A673 (cell line): Measurements from ENCODE around the gene RTN4RL1. TPM values are rescaled to one million over a fixed set of nuclear protein-coding genes. Genes with fewer than 3 reads are reported as not detected.

Source experiments
- BruUV-seq: library from RNA; stranded (reverse); fragments of 400-500 nt; replicated peaks from 2 replicates; lab custom pipeline; 2021; lab: Mats Ljungman, UMichigan
- CTCF ChIA-PET: fragments of 300-600 bp; sonication (Branson Sonifier 250); formaldehyde crosslinking; loops from one replicate; lab custom pipeline; 2022; ENCODE audit warnings: antibody characterized with exemption; lab: Charles Lee
- POLR2A ChIA-PET: fragments of 300-600 bp; sonication (Branson Sonifier 250); formaldehyde crosslinking; loops from one replicate; lab custom pipeline; 2022; ENCODE audit warnings: antibody characterized with exemption; ENCODE audit not compliant: low non-redundant PET; lab: Charles Lee
- DNase-seq: peaks from one replicate; pipeline ENCODE4 v3.0.0-alpha.2; 2015; ENCODE audit warnings: low spot score
- H3K27ac ChIP-seq: fragments of 200-600 bp; sonication (generic); 2 replicates; pipeline ENCODE4 v1.5.1; 2016; ENCODE audit warnings: mixed run types, low read depth, mild to moderate bottlenecking, mixed read lengths, antibody characterized with exemption, low read length; ENCODE audit not compliant: poor library complexity, severe bottlenecking
- H3K27me3 ChIP-seq: fragments of 200-600 bp; sonication (generic); replicated peaks from 2 replicates; pipeline ENCODE4 v1.6.1; 2017; ENCODE audit warnings: mixed run types, low read depth, mild to moderate bottlenecking, mixed read lengths, antibody characterized with exemption, low read length; ENCODE audit not compliant: insufficient read depth, poor library complexity
- H3K36me3 ChIP-seq: fragments of 200-600 bp; sonication (generic); 2 replicates; pipeline ENCODE4 v1.6.1; 2016; ENCODE audit warnings: mixed run types, mild to moderate bottlenecking, mixed read lengths, antibody characterized with exemption, low read length; ENCODE audit not compliant: insufficient read depth, poor library complexity, severe bottlenecking
- H3K4me1 ChIP-seq: fragments of 200-600 bp; sonication (generic); 2 replicates; pipeline ENCODE4 v1.6.1; 2017; ENCODE audit warnings: mixed run types, mild to moderate bottlenecking, mixed read lengths, antibody characterized with exemption, low read length; ENCODE audit not compliant: insufficient read depth, poor library complexity, severe bottlenecking
- H3K4me3 ChIP-seq: fragments of 200-600 bp; sonication (generic); 2 replicates; pipeline ENCODE4 v1.5.1; 2016; ENCODE audit warnings: low read depth, mixed run types, mild to moderate bottlenecking, mixed read lengths, low read length; ENCODE audit not compliant: poor library complexity, severe bottlenecking
- H3K9me3 ChIP-seq: fragments of 200-600 bp; sonication (generic); 2 replicates; pipeline ENCODE4 v1.6.1; 2016; ENCODE audit warnings: mixed run types, low read depth, mild to moderate bottlenecking, mixed read lengths, antibody characterized with exemption, low read length; ENCODE audit not compliant: poor library complexity, severe bottlenecking
- CTCF ChIP-seq: fragments of 300-800, 200-600 bp; sonication (generic); conservative IDR thresholded peaks from 2 replicates; pipeline ENCODE4 v1.5.1; 2017; ENCODE audit warnings: low read depth, mild to moderate bottlenecking, antibody characterized with exemption, low read length, moderate library complexity, mixed read lengths
- EZH2 ChIP-seq: fragments of 200-600 bp; sonication (generic); IDR thresholded peaks from 2 replicates; pipeline ENCODE4 v1.6.1; 2017; ENCODE audit warnings: borderline replicate concordance, low read depth, mild to moderate bottlenecking, mixed read lengths, antibody characterized with exemption, low read length; ENCODE audit not compliant: poor library complexity, severe bottlenecking
- intact Hi-C: fragments of 100-400 bp; cut with micrococcal nuclease; formaldehyde crosslinking; loops from one replicate; pipeline ENCODE4 v1.10.0; 2022; ENCODE audit not compliant: unreplicated experiment
- total RNA-seq: library from RNA; stranded (reverse); gene quantifications from 2 replicates; pipeline ENCODE4 v1.2.3, GENCODE V29; 2021

Gene RTN4RL1
- total RNA-seq, 1 experiment from 2014 or later, result 0.80 TPM

DNA sequence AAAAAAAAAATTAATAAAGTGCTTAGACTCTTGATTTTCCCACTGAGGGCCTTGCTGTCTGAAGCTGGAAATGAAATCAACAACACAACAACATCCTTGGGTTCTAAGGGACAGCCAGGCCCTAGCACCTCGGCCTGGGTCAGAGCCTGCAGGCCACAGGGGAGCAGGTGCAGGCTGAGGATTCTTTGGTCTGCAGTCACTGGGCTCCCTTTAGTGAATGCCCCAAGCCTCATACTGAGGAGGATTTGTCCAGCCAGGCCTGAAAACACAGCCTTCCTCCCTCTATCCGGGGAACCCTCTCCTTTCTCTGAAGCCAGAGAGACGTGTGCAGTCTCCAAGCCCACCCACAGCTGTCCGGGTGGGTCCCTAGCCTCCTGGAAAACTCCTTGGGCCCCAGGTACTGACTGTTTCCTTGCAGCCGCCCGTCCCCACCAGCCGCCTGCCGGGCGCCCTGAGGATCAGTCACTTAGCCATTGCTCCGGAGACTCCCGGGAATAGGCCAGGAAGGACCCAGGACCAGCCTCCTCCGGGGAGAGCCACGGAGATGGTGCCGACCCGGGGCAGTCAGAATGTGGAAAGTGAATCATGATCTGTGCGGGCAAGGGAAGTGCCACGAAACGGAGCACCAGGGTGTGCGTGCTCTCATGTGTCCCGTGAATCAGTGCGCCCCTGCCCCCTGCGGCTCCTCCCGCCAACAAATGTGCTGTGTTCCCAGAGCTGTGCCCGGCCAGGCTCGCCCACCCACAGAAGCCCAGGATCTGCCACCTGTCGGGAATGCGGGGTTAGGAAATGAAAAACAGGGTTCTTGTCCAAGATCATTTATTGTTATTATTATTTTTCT, 91.0 kb downstream of the RTN4RL1 start:
- intact Hi-C loops, result no loop called here

DNA sequence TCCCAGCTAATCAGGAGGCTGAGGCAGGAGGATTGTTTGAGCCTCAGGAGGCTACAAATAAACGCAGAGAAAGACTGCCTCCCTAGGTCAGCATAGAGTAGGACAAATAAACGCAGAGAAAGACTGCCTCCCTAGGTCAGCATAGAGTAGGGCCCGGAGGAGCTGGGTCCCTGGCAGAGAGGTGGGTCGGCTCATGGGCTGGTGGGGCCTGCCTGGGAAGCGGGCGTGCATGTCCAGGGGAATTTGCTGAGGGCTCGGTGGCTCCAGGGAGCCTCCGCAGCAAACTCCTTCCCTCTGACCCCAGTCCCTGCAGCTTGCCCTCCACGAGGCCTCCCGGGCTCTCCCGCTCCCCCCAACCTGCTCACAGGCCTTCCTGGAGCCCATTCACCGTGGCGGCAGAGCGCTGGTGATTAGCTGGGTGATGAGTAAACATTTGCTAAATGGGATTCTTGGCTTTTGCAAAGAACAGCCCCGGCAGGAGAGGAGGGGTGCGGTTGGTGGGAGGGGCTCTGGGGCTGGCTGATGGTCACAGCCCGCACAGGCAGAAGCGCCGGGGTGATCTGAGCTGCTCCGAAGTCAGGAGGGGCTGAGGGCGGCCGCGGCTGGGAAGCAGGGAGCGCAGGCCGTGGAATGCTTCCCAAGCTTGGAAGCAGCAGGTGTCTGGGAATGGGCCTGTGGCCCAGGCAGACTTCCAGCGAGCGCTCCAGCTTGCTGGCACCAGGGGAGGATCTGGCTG, 93.1 kb downstream of the RTN4RL1 start:
- no peaks in the 10 kb centered on the region for H3K36me3 ChIP-seq
- H3K4me3 ChIP-seq, result no peak overlapping the region
- no TSS peak for BruUV-seq
- H3K9me3 ChIP-seq, result no peaks in the 10 kb centered on the region
- TF ChIP-seq EZH2, result no peak
- no peak for TF ChIP-seq CTCF
- ChIA-PET CTCF (no interaction called here), POLR2A (no interaction called here)
- no peaks in the 10 kb centered on the region for H3K4me1 ChIP-seq
- H3K27me3 ChIP-seq, result no peaks in the 10 kb centered on the region
- no peak for DNase-seq
- intact Hi-C loops, result no loop called here
- H3K27ac ChIP-seq, result no peak overlapping the region

More for the DNA sequence above, 91.0 kb downstream of the RTN4RL1 start:
- ChIA-PET POLR2A (no interaction called here), CTCF (no interaction called here)
- Histone ChIP-seq H3K36me3 (no peaks in the 10 kb centered on the region), H3K4me3 (no peak overlapping the region), H3K9me3 (no peaks in the 10 kb centered on the region), H3K27me3 (no peaks in the 10 kb centered on the region), H3K27ac (no peak overlapping the region), H3K4me1 (no peaks in the 10 kb centered on the region)
- BruUV-seq, result no TSS peak
- no peak for DNase-seq
- TF ChIP-seq CTCF, result no peak
- TF ChIP-seq EZH2, result no peak

DNA sequence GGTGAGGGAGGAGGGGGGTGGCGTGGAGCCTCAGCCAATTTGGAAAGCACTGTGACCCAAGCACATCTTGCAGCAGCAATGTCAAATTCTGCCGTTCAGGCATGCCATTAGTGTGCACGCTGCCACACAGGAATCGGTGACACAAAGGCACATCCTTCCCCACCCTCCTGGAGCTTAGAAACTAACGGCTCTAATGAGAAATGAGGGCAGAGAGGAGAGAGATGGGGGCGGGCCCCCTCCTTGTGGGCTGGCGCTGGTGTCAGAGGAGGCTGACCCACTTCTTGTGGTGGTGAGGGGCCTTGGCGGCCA, 94.8 kb downstream of the RTN4RL1 start:
- no peak for DNase-seq
- no peak overlapping the region for H3K4me3 ChIP-seq
- no peaks in the 10 kb centered on the region for H3K36me3 ChIP-seq
- ChIA-PET POLR2A (no interaction called here), CTCF (no interaction called here)
- intact Hi-C loops, result no loop called here
- no peak overlapping the region for H3K27ac ChIP-seq
- no peaks in the 10 kb centered on the region for H3K27me3 ChIP-seq
- H3K4me1 ChIP-seq, result no peaks in the 10 kb centered on the region
- BruUV-seq, result no TSS peak
- H3K9me3 ChIP-seq, result no peaks in the 10 kb centered on the region
- TF ChIP-seq EZH2 (no peak), CTCF (no peak)
